Naive thymus-derived CD4-positive, alpha-beta T cell (primary cell): ENCODE results near the gene ELMO1. TPM values are rescaled to one million over a fixed set of nuclear protein-coding genes. Genes with fewer than 3 reads are reported as not detected.
A peak's percentile ranks its signal among the peaks of the same experiment; 100 is the strongest.

Experiments
- ATAC-seq: fragments of 150-1000 bp; cut with Tn5 transposase; 2 replicates; pipeline ENCODE4 v1.10.0; 2021; ENCODE audit warnings: mild to moderate bottlenecking, moderate library complexity
- CTCF ChIA-PET: fragments of 350-600 bp; sonication (Branson Sonifier 250); formaldehyde crosslinking; loops from one replicate; lab custom pipeline; 2021; ENCODE audit warnings: antibody characterized with exemption; lab: Charles Lee
- POLR2A ChIA-PET: fragments of 350-600 bp; sonication (Branson Sonifier 250); formaldehyde crosslinking; loops from one replicate; lab custom pipeline; 2021; ENCODE audit warnings: antibody characterized with exemption, inconsistent platforms; lab: Charles Lee
- DNase-seq, 9 donors: peaks; one replicate each; pipeline versions ENCODE4 v3.0.0 to v3.0.0-alpha.2; 2020 to 2022; ENCODE audit warnings: mixed read lengths in 1 of 9
- H3K27ac ChIP-seq: one replicate; pipeline ENCODE4 v1.7.0; 2013; ENCODE audit warnings: mild to moderate bottlenecking, low read depth, low read length, moderate library complexity
- H3K27me3 ChIP-seq, 2 donors: one replicate each; pipeline ENCODE4 v1.7.0; 2013; ENCODE audit warnings: low read length in 2 of 2, mild to moderate bottlenecking in 2 of 2, moderate library complexity in 2 of 2; ENCODE audit not compliant: control insufficient read depth in 2 of 2, insufficient read depth in 2 of 2
- H3K36me3 ChIP-seq, 3 experiments: 1 replicate in 2 of 3; 2 replicates in 1 of 3; pipeline ENCODE4 v1.7.0; 2013; ENCODE audit warnings: low read length in 3 of 3, mild to moderate bottlenecking in 3 of 3, moderate library complexity in 1 of 3; ENCODE audit not compliant: insufficient read depth in 3 of 3, control insufficient read depth in 2 of 3
- H3K4me1 ChIP-seq, 2 donors: one replicate each; pipeline ENCODE4 v1.7.0; 2013; ENCODE audit warnings: low read length in 2 of 2, mild to moderate bottlenecking in 2 of 2, moderate library complexity in 1 of 2; ENCODE audit not compliant: control insufficient read depth in 2 of 2, insufficient read depth in 2 of 2
- H3K4me3 ChIP-seq: 2 replicates; pipeline ENCODE4 v1.7.0; 2013; ENCODE audit warnings: mild to moderate bottlenecking, low read length
- H3K9me3 ChIP-seq, 3 experiments: 1 replicate in 2 of 3; 2 replicates in 1 of 3; pipeline ENCODE4 v1.7.0; 2013; ENCODE audit warnings: low read length in 3 of 3; ENCODE audit not compliant: control insufficient read depth in 2 of 3
- H3K27ac Mint-ChIP-seq, 9 donors: one replicate each; pipeline ENCODE4 v1.8.0; 2020 to 2022; ENCODE audit warnings: mixed read lengths in 9 of 9, mild to moderate bottlenecking in 8 of 9, moderate library complexity in 5 of 9, inconsistent platforms in 2 of 9
- H3K27me3 Mint-ChIP-seq, 5 donors: one replicate each; pipeline ENCODE4 v1.8.0; 2021 to 2022; ENCODE audit warnings: mixed read lengths in 5 of 5, mild to moderate bottlenecking in 1 of 5
- H3K36me3 Mint-ChIP-seq, 5 donors: one replicate each; pipeline ENCODE4 v1.8.0; 2020 to 2022; ENCODE audit warnings: mixed read lengths in 5 of 5, mild to moderate bottlenecking in 3 of 5, inconsistent platforms in 1 of 5
- H3K4me1 Mint-ChIP-seq, 7 donors: one replicate each; pipeline ENCODE4 v1.8.0; 2020 to 2022; ENCODE audit warnings: mixed read lengths in 7 of 7, mild to moderate bottlenecking in 3 of 7, inconsistent platforms in 1 of 7
- H3K4me3 Mint-ChIP-seq, 10 donors: one replicate each; pipeline ENCODE4 v1.8.0; 2020 to 2022; ENCODE audit warnings: mild to moderate bottlenecking in 10 of 10, mixed read lengths in 10 of 10, moderate library complexity in 6 of 10, inconsistent platforms in 2 of 10
- H3K9me3 Mint-ChIP-seq, 11 donors: one replicate each; pipeline ENCODE4 v1.8.0; 2020 to 2022; ENCODE audit warnings: mixed read lengths in 11 of 11, mild to moderate bottlenecking in 4 of 11, inconsistent platforms in 1 of 11, moderate library complexity in 1 of 11
- intact Hi-C, 2 donors: fragments of 100-400 bp; cut with micrococcal nuclease; formaldehyde crosslinking; loops; one replicate each; pipeline ENCODE4 v1.15.1; 2023
- polyA plus RNA-seq, 2 donors: library from polyadenylated mRNA; unstranded; fragments of 300-500 nt; fragmentation: Illumina TruSeq; gene quantifications; one replicate each; pipeline ENCODE4 v1.2.3, GENCODE V29; 2021
- total RNA-seq, 6 experiments: library from RNA in 5 of 6; stranded (reverse) in 5 of 6; gene quantifications; 1 replicate in 5 of 6; 2 replicates in 1 of 6; pipeline ENCODE4 v1.2.3 and lab custom pipeline; 2021 to 2026

Gene ELMO1
- total and polyA plus RNA-seq, 7 experiments from 2014 or later: 63.6 to 160 (median 124) TPM

DNA sequence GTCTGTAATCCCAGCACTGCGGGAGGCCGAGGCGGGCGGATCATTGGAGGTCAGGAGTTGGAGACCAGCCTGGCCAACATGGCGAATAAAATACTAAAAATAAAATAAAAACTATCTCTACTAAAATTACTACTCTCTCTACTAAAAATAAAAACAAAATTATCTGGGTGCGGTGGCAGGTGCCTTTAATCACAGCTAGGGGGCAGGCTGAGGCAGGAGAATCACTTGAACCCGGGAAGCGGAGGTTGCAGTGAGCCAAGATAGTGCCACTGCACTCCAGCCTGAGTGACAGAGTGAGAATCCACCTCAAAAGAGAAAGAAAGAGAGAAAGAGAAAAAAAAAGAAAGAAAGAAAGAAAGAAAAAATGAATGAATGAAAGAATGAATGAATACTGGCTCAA is 351.4 kb downstream of the ELMO1 start:
- H3K27ac ChIP-seq: no peak overlapping the region
- intact Hi-C loops: no loop called here
- Mint-ChIP-seq H3K9me3 (peaks cover 0 to 3% (median 0%) of the 10 kb centered on the region in 11 donors), H3K36me3 (peaks cover 29 to 69% (median 63%) of the 10 kb centered on the region in 5 donors), H3K4me3 (no peak overlapping the region), H3K27ac (no peak overlapping the region), H3K4me1 (peaks cover 27 to 43% (median 36%) of the 10 kb centered on the region in 7 donors), H3K27me3 (no peaks in the 10 kb centered on the region)
- DNase-seq (no peak), ATAC-seq (no peak)
- POLR2A ChIA-PET: no interaction called here
- H3K4me3 ChIP-seq: no peak overlapping the region
- H3K27me3 ChIP-seq: no peaks in the 10 kb centered on the region
- H3K4me1 ChIP-seq: peaks cover 0 to 9% of the 10 kb centered on the region in 2 donors
- H3K9me3 ChIP-seq: no peaks in the 10 kb centered on the region
- peaks cover 5 to 28% (median 6%) of the 10 kb centered on the region in 3 experiments for H3K36me3 ChIP-seq
- CTCF ChIA-PET: no interaction called here

GRCh38 chr7:37096341-37096740 is 352.3 kb downstream of the ELMO1 start:
- H3K4me3 Mint-ChIP-seq: no peak overlapping the region
- ATAC-seq (no peak), DNase-seq (no peak)
- Histone ChIP-seq H3K36me3 (peaks cover 5 to 34% (median 6%) of the 10 kb centered on the region in 3 experiments), H3K4me1 (peaks cover 0 to 3% of the 10 kb centered on the region in 2 donors), H3K4me3 (no peak overlapping the region), H3K27me3 (no peaks in the 10 kb centered on the region), H3K27ac (no peak overlapping the region), H3K9me3 (no peaks in the 10 kb centered on the region)
- H3K9me3 Mint-ChIP-seq: peaks cover 0 to 5% (median 0%) of the 10 kb centered on the region in 11 donors
- H3K4me1 Mint-ChIP-seq: peaks cover 21 to 37% (median 29%) of the 10 kb centered on the region in 7 donors
- no peaks in the 10 kb centered on the region for H3K27me3 Mint-ChIP-seq
- CTCF ChIA-PET: no interaction called here
- peaks cover 29 to 76% (median 67%) of the 10 kb centered on the region in 5 donors for H3K36me3 Mint-ChIP-seq
- POLR2A ChIA-PET: no interaction called here
- intact Hi-C loops: no loop called here
- H3K27ac Mint-ChIP-seq: peak overlapping the region in 1 of 9 donors; percentile 36

- Mint-ChIP-seq H3K4me1 (peaks cover 9 to 30% (median 24%) of the 10 kb centered on the region in 7 donors), H3K4me3 (no peak overlapping the region), H3K27ac (peak overlapping the region in 2 of 9 donors; percentile 17 to 18), H3K36me3 (peaks cover 27 to 77% (median 70%) of the 10 kb centered on the region in 5 donors), H3K9me3 (peaks cover 0 to 5% (median 0%) of the 10 kb centered on the region in 11 donors), H3K27me3 (no peaks in the 10 kb centered on the region)
- no peaks in the 10 kb centered on the region for H3K4me1 ChIP-seq
- H3K36me3 ChIP-seq: peaks cover 5 to 35% (median 6%) of the 10 kb centered on the region in 3 experiments
- H3K4me3 ChIP-seq: no peak overlapping the region
- no peaks in the 10 kb centered on the region for H3K27me3 ChIP-seq
- H3K27ac ChIP-seq: no peak overlapping the region
- ChIA-PET POLR2A (no interaction called here), CTCF (no interaction called here)
- DNase-seq (no peak), ATAC-seq (no peak)
- intact Hi-C loops: no loop called here
- H3K9me3 ChIP-seq: no peaks in the 10 kb centered on the region
Measured at GRCh38 chr7:37095122-37095521, 353.5 kb downstream of the ELMO1 start.

DNA sequence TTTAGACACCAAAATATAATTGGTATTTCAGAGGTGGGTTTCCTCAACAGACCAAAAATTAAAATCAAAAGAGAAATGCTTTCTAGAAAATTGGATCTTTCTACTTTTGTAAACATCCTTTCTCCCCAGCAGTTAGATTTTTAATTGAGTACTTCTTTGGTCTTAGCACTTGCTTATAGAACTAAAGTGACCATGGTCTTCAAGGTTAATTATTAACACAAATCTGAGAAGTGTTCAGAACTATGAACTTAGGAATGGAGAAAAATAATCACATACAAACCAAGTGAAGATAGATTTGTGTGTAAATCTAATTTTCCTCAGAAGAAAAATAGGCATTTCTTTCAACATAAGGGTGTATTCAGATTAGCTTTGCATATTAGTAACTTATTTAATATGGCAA is 355.4 kb downstream of the ELMO1 start:
- intact Hi-C loops: no loop called here
- no peaks in the 10 kb centered on the region for H3K4me1 ChIP-seq
- ATAC-seq (no peak), DNase-seq (no peak)
- H3K4me3 ChIP-seq: no peak overlapping the region
- H3K4me1 Mint-ChIP-seq: peaks cover 12 to 38% (median 27%) of the 10 kb centered on the region in 7 donors
- H3K36me3 ChIP-seq: peaks cover 5 to 35% (median 6%) of the 10 kb centered on the region in 3 experiments
- H3K27me3 Mint-ChIP-seq: no peaks in the 10 kb centered on the region
- H3K4me3 Mint-ChIP-seq: no peak overlapping the region
- ChIA-PET CTCF (no interaction called here), POLR2A (interaction anchor here (1.5 kb wide), 1 partner anchor 23 kb away, joined by 3 read pairs; no protein-coding TSS in a partner anchor)
- H3K36me3 Mint-ChIP-seq: peaks cover 26 to 77% (median 72%) of the 10 kb centered on the region in 5 donors
- no peaks in the 10 kb centered on the region for H3K9me3 ChIP-seq
- H3K9me3 Mint-ChIP-seq: peaks cover 0 to 5% (median 0%) of the 10 kb centered on the region in 11 donors
- peak overlapping the region in 1 of 9 donors; percentile 59 for H3K27ac Mint-ChIP-seq
- H3K27me3 ChIP-seq: no peaks in the 10 kb centered on the region
- H3K27ac ChIP-seq: no peak overlapping the region

DNA sequence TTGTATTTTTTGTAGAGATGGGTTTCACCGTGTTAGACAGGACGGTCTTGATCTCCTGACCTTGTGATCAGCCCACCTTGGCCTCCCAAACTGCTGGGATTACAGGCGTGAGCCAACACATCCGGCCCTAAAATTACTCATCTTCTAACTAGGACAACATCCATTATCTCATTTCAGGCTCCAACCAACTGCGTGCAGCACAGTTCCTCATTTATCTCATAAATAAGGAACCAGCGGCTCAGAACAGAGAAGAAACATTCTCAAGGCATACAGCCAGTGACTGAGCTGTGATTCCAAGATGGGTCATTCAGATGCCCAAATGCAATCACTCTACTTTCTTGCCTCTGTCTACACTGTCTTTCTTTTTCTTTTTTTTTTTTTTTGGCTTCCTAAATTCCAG is 356.1 kb downstream of the ELMO1 start:
- POLR2A ChIA-PET: no interaction called here
- Mint-ChIP-seq H3K27me3 (no peaks in the 10 kb centered on the region), H3K4me3 (no peak overlapping the region), H3K4me1 (peaks cover 13 to 39% (median 29%) of the 10 kb centered on the region in 7 donors), H3K9me3 (peaks cover 0 to 5% (median 0%) of the 10 kb centered on the region in 11 donors), H3K36me3 (peaks cover 21 to 75% (median 69%) of the 10 kb centered on the region in 5 donors), H3K27ac (peak overlapping the region in 2 of 9 donors; percentile 37 to 59)
- H3K36me3 ChIP-seq: peaks cover 5 to 35% (median 6%) of the 10 kb centered on the region in 3 experiments
- ATAC-seq (peak; percentile 86), DNase-seq (no peak)
- no peaks in the 10 kb centered on the region for H3K9me3 ChIP-seq
- CTCF ChIA-PET: no interaction called here
- no peak overlapping the region for H3K27ac ChIP-seq
- no peaks in the 10 kb centered on the region for H3K4me1 ChIP-seq
- no peak overlapping the region for H3K4me3 ChIP-seq
- no peaks in the 10 kb centered on the region for H3K27me3 ChIP-seq
- intact Hi-C loops: no loop called here

DNA sequence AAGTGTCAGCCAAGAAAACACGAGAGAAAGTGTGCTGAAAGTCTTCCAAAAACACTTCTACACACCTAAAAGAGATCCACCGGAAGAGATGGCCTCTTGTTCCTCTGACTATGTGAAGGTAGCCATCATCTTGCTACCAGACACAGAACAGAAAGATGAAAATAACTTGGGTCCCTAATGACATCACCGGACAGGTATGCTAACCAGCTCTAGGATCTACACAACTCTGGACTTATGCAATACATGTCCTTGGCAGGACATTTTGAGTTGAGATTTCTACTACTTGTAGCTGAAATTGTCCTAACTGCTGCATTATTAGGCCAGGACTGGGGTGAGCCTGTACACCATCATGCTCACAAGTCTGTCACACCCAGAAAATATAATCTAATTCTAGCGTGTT is 358.7 kb downstream of the ELMO1 start:
- Mint-ChIP-seq H3K27ac (no peak overlapping the region), H3K9me3 (peaks cover 0 to 5% (median 0%) of the 10 kb centered on the region in 11 donors), H3K4me1 (peaks cover 26 to 56% (median 41%) of the 10 kb centered on the region in 7 donors), H3K27me3 (no peaks in the 10 kb centered on the region), H3K36me3 (peaks cover 23 to 69% (median 62%) of the 10 kb centered on the region in 5 donors), H3K4me3 (no peak overlapping the region)
- no peak for ATAC-seq
- no peak overlapping the region for H3K4me3 ChIP-seq
- H3K27ac ChIP-seq: no peak overlapping the region
- H3K4me1 ChIP-seq: no peaks in the 10 kb centered on the region
- H3K9me3 ChIP-seq: no peaks in the 10 kb centered on the region
- peaks cover 0 to 21% (median under 1%) of the 10 kb centered on the region in 3 experiments for H3K36me3 ChIP-seq
- DNase-seq: no peak
- POLR2A ChIA-PET: no interaction called here
- H3K27me3 ChIP-seq: no peaks in the 10 kb centered on the region
- intact Hi-C loops: no loop called here
- CTCF ChIA-PET: no interaction called here

GRCh38 chr7:37085600-37085999 is 363.1 kb downstream of the ELMO1 start:
- Histone ChIP-seq H3K27me3 (no peaks in the 10 kb centered on the region), H3K36me3 (no peaks in the 10 kb centered on the region), H3K4me3 (no peak overlapping the region), H3K27ac (no peak overlapping the region), H3K9me3 (no peaks in the 10 kb centered on the region), H3K4me1 (no peaks in the 10 kb centered on the region)
- POLR2A ChIA-PET: no interaction called here
- Mint-ChIP-seq H3K36me3 (peaks cover 14 to 60% (median 51%) of the 10 kb centered on the region in 5 donors), H3K4me1 (peaks cover 15 to 70% (median 62%) of the 10 kb centered on the region in 7 donors), H3K9me3 (peaks cover 0 to 2% (median 0%) of the 10 kb centered on the region in 11 donors), H3K27ac (peak overlapping the region in 1 of 9 donors; percentile 31), H3K27me3 (no peaks in the 10 kb centered on the region), H3K4me3 (no peak overlapping the region)
- CTCF ChIA-PET: no interaction called here
- DNase-seq: no peak
- intact Hi-C loops: no loop called here
- no peak for ATAC-seq
